HEK293 (cell line): ENCODE results near the gene TSPYL2.

ENCODE experiments used
- SP2 ChIP-seq: fragments of 450-650 bp; formaldehyde crosslinking; IDR thresholded peaks from 2 replicates; pipeline ENCODE4 v1.5.1; 2016; ENCODE audit warnings: missing biosample characterization, missing genetic modification characterization
- ZNF24 ChIP-seq: fragments of 450-650 bp; formaldehyde crosslinking; IDR thresholded peaks from 2 replicates; pipeline ENCODE4 v1.5.1; 2016; ENCODE audit warnings: missing biosample characterization, missing genetic modification characterization
- ZNF785 ChIP-seq: fragments of 450-650 bp; formaldehyde crosslinking; IDR thresholded peaks from 2 replicates; pipeline ENCODE4 v1.5.1; 2016; ENCODE audit warnings: missing biosample characterization, missing genetic modification characterization
- TF ChIP-seq, protein P1 (sequence below): fragments of 450-650 bp; formaldehyde crosslinking; IDR thresholded peaks from 2 replicates; pipeline ENCODE4 v1.5.1; 2016; ENCODE audit warnings: missing biosample characterization, missing genetic modification characterization

DNA sequence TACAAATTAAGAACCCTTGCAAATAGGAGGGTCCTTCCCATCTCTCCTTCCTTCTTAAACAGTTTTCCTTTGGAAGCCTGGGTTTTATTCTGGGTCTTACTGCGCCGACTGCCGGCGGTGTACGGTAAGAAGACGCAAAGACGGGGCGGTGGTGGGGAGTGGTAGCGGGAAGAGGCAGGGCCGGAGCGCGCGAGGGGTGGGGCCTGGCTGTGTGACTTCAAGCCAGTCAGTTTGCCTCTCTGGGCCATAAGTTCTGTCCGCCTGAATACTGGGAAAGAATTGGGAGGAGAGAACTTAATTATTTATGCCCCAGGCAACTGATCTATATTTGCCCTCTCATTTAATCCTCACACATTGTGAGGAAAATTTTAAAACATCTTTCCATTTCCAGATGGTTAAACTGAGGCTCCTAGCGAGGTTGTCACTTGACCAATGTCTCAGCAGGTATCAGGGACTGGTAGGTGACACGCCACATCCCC lies 11.0 kb downstream of the TSPYL2 start:
- TF ChIP-seq ZNF785 (tag by site-specific recombination) (no peak), ZNF24 (tag by site-specific recombination) (0 out of 2 replicates have a peak, but pooled peaks have one; percentile 31), SP2 (tag by site-specific recombination) (peak; percentile 3)
- TF ChIP-seq, protein P1, sequence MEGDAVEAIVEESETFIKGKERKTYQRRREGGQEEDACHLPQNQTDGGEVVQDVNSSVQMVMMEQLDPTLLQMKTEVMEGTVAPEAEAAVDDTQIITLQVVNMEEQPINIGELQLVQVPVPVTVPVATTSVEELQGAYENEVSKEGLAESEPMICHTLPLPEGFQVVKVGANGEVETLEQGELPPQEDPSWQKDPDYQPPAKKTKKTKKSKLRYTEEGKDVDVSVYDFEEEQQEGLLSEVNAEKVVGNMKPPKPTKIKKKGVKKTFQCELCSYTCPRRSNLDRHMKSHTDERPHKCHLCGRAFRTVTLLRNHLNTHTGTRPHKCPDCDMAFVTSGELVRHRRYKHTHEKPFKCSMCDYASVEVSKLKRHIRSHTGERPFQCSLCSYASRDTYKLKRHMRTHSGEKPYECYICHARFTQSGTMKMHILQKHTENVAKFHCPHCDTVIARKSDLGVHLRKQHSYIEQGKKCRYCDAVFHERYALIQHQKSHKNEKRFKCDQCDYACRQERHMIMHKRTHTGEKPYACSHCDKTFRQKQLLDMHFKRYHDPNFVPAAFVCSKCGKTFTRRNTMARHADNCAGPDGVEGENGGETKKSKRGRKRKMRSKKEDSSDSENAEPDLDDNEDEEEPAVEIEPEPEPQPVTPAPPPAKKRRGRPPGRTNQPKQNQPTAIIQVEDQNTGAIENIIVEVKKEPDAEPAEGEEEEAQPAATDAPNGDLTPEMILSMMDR (tag by site-specific recombination), result peak; percentile 60; the same call in 1 of the 2 replicates
